SK-N-MC (cell line): ENCODE data around the gene ATG12.

Experiments
- EZH2 ChIP-seq: fragments of 200-600 bp; sonication (generic); IDR thresholded peaks from one replicate; pipeline ENCODE4 v1.6.1; 2017; ENCODE audit warnings: antibody characterized with exemption
- FOXP2 ChIP-seq: optimal IDR thresholded peaks from 2 replicates; pipeline ENCODE3; 2011; ENCODE audit warnings: mild to moderate bottlenecking, moderate library complexity; ENCODE audit not compliant: insufficient read depth; ENCODE audit errors: extremely low read length, control extremely low read depth
- POLR2AphosphoS5 ChIP-seq: IDR thresholded peaks from 2 replicates; pipeline ENCODE4 v1.6.1; 2012; ENCODE audit warnings: mild to moderate bottlenecking, low read depth, low read length, borderline replicate concordance

- TF ChIP-seq EZH2 (no peak), POLR2AphosphoS5 (no peak), FOXP2 (no peak)
These were observed 55.8 kb downstream of the ATG12 start for GRCh38 chr5:115785381-115786065.
